HL-60 (cell line): Measurements from ENCODE around the gene RINL.
"Not testable (repeated sequence)": the region's sequence is repeated elsewhere in the genome, so short reads cannot be mapped to it uniquely, and the experiment has no call there.

Source experiments
- DNase-seq, 2 experiments: peaks; one replicate each; pipeline ENCODE4 v3.0.0-alpha.2; 2010 to 2020; ENCODE audit warnings: low read depth in 1 of 2, low spot score in 1 of 2
- H3K27ac ChIP-seq: fragments of 250-450 bp; sonication (Bioruptor Pico); replicated peaks from 2 replicates; pipeline ENCODE4 v1.5.1; 2020; ENCODE audit warnings: mild to moderate bottlenecking, moderate library complexity
- H3K27me3 ChIP-seq: fragments of 250-450 bp; sonication (Bioruptor Pico); 2 replicates; pipeline ENCODE4 v1.5.1; 2021; ENCODE audit warnings: mild to moderate bottlenecking, moderate library complexity; ENCODE audit not compliant: insufficient read depth, poor library complexity, severe bottlenecking
- H3K4me3 ChIP-seq: replicated peaks from 2 replicates; pipeline ENCODE4 v1.5.1; 2011; ENCODE audit warnings: mild to moderate bottlenecking, control low read depth, low read length; ENCODE audit not compliant: insufficient read depth
- GABPA ChIP-seq: IDR thresholded peaks from 2 replicates; pipeline ENCODE4 v1.6.1; 2012; ENCODE audit warnings: low read depth
- POLR2AphosphoS5 ChIP-seq: IDR thresholded peaks from 2 replicates; pipeline ENCODE4 v1.6.1; 2012; ENCODE audit warnings: low read depth
- SPI1 ChIP-seq: IDR thresholded peaks from 2 replicates; pipeline ENCODE4 v1.6.1; 2012; ENCODE audit warnings: low read depth, mild to moderate bottlenecking, borderline replicate concordance
- TF ChIP-seq, protein P1 (sequence below): IDR thresholded peaks from 2 replicates; pipeline ENCODE4 v1.6.1; 2012; ENCODE audit warnings: low read depth; ENCODE audit not compliant: insufficient replicate concordance
- TF ChIP-seq, protein P2 (sequence below): IDR thresholded peaks from one replicate; pipeline ENCODE4 v1.5.1; 2011; ENCODE audit warnings: low read length, control low read depth, inconsistent platforms; ENCODE audit not compliant: insufficient read depth

Gene RINL

DNA sequence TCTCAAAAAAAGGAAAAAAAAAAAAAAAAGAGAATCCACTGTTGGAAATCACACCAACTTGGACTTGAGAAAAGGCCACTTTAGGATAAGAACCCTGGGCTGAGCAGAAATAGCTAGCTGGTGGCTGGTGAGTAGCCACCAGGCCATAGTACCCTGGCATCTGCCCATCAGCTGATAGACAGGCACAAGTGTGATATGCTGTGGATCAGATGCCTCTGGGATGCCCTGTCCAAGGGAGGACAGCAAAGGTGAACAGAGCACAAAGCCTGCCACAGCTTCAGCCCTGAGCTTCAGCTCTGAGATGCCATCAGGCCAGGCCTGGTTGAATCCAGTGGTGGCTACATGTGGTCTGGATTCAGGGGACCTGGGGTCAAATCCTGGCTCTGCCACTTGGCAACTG lies 12.6 kb upstream of the RINL start:
- Histone ChIP-seq H3K4me3 (no peak overlapping the region), H3K27ac (no peak overlapping the region), H3K27me3 (no peaks in the 10 kb centered on the region)
- no peak for DNase-seq
- TF ChIP-seq, protein P1, sequence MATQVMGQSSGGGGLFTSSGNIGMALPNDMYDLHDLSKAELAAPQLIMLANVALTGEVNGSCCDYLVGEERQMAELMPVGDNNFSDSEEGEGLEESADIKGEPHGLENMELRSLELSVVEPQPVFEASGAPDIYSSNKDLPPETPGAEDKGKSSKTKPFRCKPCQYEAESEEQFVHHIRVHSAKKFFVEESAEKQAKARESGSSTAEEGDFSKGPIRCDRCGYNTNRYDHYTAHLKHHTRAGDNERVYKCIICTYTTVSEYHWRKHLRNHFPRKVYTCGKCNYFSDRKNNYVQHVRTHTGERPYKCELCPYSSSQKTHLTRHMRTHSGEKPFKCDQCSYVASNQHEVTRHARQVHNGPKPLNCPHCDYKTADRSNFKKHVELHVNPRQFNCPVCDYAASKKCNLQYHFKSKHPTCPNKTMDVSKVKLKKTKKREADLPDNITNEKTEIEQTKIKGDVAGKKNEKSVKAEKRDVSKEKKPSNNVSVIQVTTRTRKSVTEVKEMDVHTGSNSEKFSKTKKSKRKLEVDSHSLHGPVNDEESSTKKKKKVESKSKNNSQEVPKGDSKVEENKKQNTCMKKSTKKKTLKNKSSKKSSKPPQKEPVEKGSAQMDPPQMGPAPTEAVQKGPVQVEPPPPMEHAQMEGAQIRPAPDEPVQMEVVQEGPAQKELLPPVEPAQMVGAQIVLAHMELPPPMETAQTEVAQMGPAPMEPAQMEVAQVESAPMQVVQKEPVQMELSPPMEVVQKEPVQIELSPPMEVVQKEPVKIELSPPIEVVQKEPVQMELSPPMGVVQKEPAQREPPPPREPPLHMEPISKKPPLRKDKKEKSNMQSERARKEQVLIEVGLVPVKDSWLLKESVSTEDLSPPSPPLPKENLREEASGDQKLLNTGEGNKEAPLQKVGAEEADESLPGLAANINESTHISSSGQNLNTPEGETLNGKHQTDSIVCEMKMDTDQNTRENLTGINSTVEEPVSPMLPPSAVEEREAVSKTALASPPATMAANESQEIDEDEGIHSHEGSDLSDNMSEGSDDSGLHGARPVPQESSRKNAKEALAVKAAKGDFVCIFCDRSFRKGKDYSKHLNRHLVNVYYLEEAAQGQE: no peak
- TF ChIP-seq SPI1: no peak
- TF ChIP-seq, protein P2, sequence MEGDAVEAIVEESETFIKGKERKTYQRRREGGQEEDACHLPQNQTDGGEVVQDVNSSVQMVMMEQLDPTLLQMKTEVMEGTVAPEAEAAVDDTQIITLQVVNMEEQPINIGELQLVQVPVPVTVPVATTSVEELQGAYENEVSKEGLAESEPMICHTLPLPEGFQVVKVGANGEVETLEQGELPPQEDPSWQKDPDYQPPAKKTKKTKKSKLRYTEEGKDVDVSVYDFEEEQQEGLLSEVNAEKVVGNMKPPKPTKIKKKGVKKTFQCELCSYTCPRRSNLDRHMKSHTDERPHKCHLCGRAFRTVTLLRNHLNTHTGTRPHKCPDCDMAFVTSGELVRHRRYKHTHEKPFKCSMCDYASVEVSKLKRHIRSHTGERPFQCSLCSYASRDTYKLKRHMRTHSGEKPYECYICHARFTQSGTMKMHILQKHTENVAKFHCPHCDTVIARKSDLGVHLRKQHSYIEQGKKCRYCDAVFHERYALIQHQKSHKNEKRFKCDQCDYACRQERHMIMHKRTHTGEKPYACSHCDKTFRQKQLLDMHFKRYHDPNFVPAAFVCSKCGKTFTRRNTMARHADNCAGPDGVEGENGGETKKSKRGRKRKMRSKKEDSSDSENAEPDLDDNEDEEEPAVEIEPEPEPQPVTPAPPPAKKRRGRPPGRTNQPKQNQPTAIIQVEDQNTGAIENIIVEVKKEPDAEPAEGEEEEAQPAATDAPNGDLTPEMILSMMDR: no peak
- TF ChIP-seq GABPA: no peak
- TF ChIP-seq POLR2AphosphoS5: no peak

DNA sequence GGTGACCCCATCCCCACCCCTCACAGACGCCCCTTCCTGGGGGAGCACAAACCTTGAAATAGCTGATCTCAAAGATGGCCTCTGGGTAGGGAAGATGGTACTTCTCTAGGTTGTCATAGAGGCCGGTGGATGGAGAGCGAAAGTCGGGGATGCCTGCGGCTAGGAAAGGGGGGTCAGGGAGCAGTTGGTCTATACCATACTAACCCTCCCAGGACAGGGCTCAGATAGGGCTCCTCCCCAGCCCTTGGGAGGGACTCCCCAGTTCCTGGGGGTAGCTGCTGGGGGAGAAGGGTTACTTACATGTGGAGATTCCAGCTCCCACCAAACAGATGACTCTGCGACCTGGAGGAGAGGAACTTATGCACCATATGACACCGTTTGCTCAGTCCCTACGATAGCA lies 11.7 kb upstream of the RINL start:
- no peak for DNase-seq
- no peak overlapping the region for H3K27ac ChIP-seq
- no peak overlapping the region for H3K4me3 ChIP-seq
- no peaks in the 10 kb centered on the region for H3K27me3 ChIP-seq
- TF ChIP-seq POLR2AphosphoS5: no peak
- TF ChIP-seq GABPA: no peak
- TF ChIP-seq, protein P2: no peak
- TF ChIP-seq, protein P1: no peak
- TF ChIP-seq SPI1: no peak

DNA sequence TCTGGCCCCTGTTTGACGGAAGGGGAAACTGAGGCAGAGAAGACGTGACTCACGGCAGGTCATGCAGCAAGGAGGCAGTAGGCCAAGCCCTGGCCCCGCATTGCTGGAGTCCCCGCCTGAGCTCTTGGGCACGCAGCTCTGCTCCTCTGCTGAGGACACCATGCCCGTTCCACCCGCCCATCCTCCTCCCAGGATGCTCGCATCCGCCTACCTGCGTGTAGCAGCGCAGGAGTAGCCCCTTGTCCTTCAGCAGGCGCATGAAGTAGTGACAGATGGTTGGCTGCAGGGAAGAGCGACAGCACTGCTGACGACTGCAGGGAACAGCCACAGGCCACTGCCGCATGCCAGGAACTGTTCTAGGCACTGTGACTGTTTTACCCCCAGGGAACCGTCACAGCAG lies 10.8 kb upstream of the RINL start:
- Histone ChIP-seq H3K27ac (no peak overlapping the region), H3K4me3 (no peak overlapping the region), H3K27me3 (no peaks in the 10 kb centered on the region)
- TF ChIP-seq, protein P1: no peak
- TF ChIP-seq GABPA (no peak), SPI1 (no peak), POLR2AphosphoS5 (no peak)
- TF ChIP-seq, protein P2: no peak
- DNase-seq: no peak

DNA sequence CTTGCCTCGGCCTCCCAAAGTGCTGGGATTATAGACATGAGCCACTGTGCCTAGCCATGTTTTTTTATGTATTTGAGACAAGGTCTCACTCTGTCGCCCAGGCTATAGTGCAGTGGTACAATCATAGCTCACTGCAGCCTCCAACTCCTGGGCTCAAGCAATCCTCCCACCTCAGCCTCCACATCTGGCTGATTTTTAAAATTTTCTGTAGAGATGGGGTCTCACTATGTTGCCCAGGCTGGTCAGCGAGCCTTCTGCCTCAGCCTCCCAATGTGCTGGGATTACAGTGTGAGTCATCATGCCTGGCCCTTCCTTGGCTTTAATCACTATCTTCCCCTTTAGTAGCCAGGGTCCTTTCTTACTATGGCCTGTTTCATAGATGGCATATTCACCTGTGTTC lies 6.6 kb upstream of the RINL start:
- H3K27ac ChIP-seq: not testable (repeated sequence)

More for the DNA sequence above, 6.6 kb upstream of the RINL start:
- H3K27me3 ChIP-seq, DNase-seq, H3K4me3 ChIP-seq: not testable (repeated sequence)
